Neuronal stem cell (in vitro differentiated cells): ENCODE results near the gene MGLL.

Experiments
- DNase-seq: peaks from one replicate; pipeline ENCODE4 v3.0.0-alpha.2; 2013; ENCODE audit warnings: low spot score
- H2AFZ ChIP-seq: one replicate; pipeline ENCODE4 v1.6.1; 2013; ENCODE audit warnings: mild to moderate bottlenecking, low read length, inconsistent platforms
- H2AK5ac ChIP-seq: 2 replicates; pipeline ENCODE4 v1.6.1; 2013; ENCODE audit warnings: low read depth, mild to moderate bottlenecking, inconsistent platforms, low read length, moderate library complexity, mixed read lengths
- H2BK120ac ChIP-seq: 2 replicates; pipeline ENCODE4 v1.6.1; 2013; ENCODE audit warnings: low read depth, mild to moderate bottlenecking, inconsistent platforms, low read length, moderate library complexity, mixed read lengths
- H2BK12ac ChIP-seq: one replicate; pipeline ENCODE4 v1.6.1; 2013; ENCODE audit warnings: low read length, inconsistent platforms
- H2BK15ac ChIP-seq: 2 replicates; pipeline ENCODE4 v1.6.1; 2013; ENCODE audit warnings: mild to moderate bottlenecking, low read length, inconsistent platforms, mixed read lengths
- H2BK5ac ChIP-seq: one replicate; pipeline ENCODE4 v1.6.1; 2013; ENCODE audit warnings: inconsistent platforms, mild to moderate bottlenecking, low read length, moderate library complexity
- H3K14ac ChIP-seq: one replicate; pipeline ENCODE4 v1.6.1; 2013; ENCODE audit warnings: low read length, inconsistent platforms
- H3K18ac ChIP-seq: 2 replicates; pipeline ENCODE4 v1.6.1; 2013; ENCODE audit warnings: low read length, inconsistent platforms
- H3K23ac ChIP-seq: 2 replicates; pipeline ENCODE4 v1.6.1; 2013; ENCODE audit warnings: low read depth, mild to moderate bottlenecking, mixed read lengths, low read length, inconsistent platforms; ENCODE audit not compliant: poor library complexity
- H3K27ac ChIP-seq: replicated peaks from 3 replicates; pipeline ENCODE4 v1.5.1; 2013; ENCODE audit warnings: low read length, inconsistent platforms
- H3K27me3 ChIP-seq, 3 experiments: 2 replicates each; pipeline ENCODE4 v1.6.1; 2013; ENCODE audit warnings: low read length in 3 of 3, mild to moderate bottlenecking in 2 of 3, inconsistent platforms in 1 of 3, low read depth in 1 of 3, mixed read lengths in 1 of 3, moderate library complexity in 1 of 3; ENCODE audit not compliant: control insufficient read depth in 3 of 3, insufficient read depth in 3 of 3
- H3K36me3 ChIP-seq, 2 donors: replicated peaks in 1 of 2; 2 replicates each; pipeline ENCODE4 v1.6.1; 2013; ENCODE audit warnings: low read length in 2 of 2; ENCODE audit not compliant: control insufficient read depth in 2 of 2, insufficient read depth in 2 of 2
- H3K4ac ChIP-seq: 2 replicates; pipeline ENCODE4 v1.6.1; 2013; ENCODE audit warnings: inconsistent platforms, mild to moderate bottlenecking, low read length, moderate library complexity
- H3K4me1 ChIP-seq, 2 donors: 1 replicate in 1 of 2; 2 replicates in 1 of 2; pipeline ENCODE4 v1.6.1; 2013; ENCODE audit warnings: low read length in 2 of 2, low read depth in 1 of 2; ENCODE audit not compliant: control insufficient read depth in 2 of 2, insufficient read depth in 1 of 2
- H3K4me2 ChIP-seq: one replicate; pipeline ENCODE4 v1.6.1; 2013; ENCODE audit warnings: mild to moderate bottlenecking, low read length, inconsistent platforms; ENCODE audit not compliant: insufficient read depth, poor library complexity, severe bottlenecking
- H3K4me3 ChIP-seq, 2 donors: 2 replicates each; pipeline ENCODE4 v1.5.1; 2013; ENCODE audit warnings: low read length in 2 of 2, mild to moderate bottlenecking in 2 of 2, inconsistent platforms in 1 of 2, moderate library complexity in 1 of 2
- H3K79me1 ChIP-seq: one replicate; pipeline ENCODE4 v1.6.1; 2013; ENCODE audit warnings: low read depth, mild to moderate bottlenecking, inconsistent platforms, low read length, moderate library complexity
- H3K9ac ChIP-seq: one replicate; pipeline ENCODE4 v1.6.1; 2013; ENCODE audit warnings: mild to moderate bottlenecking, low read depth, low read length, inconsistent platforms; ENCODE audit not compliant: poor library complexity
- H3K9me3 ChIP-seq, 2 donors: replicated peaks in 1 of 2; 2 replicates each; pipeline versions ENCODE3 to v1.6.1; 2013; ENCODE audit warnings: low read length in 2 of 2, mild to moderate bottlenecking in 2 of 2, inconsistent platforms in 1 of 2, low read depth in 1 of 2, mixed read lengths in 1 of 2, moderate library complexity in 1 of 2; ENCODE audit not compliant: control insufficient read depth in 2 of 2, insufficient read depth in 1 of 2
- H4K8ac ChIP-seq: one replicate; pipeline ENCODE4 v1.6.1; 2013; ENCODE audit warnings: low read depth, mild to moderate bottlenecking, inconsistent platforms, low read length, moderate library complexity
- H4K91ac ChIP-seq: one replicate; pipeline ENCODE4 v1.6.1; 2013; ENCODE audit warnings: low read length, low read depth, mild to moderate bottlenecking, inconsistent platforms; ENCODE audit not compliant: poor library complexity
- WGBS, 2 donors: extraction: QIAGEN DNeasy Blood & Tissue Kit; methylation state at CpG; one replicate each; pipeline ENCODE4 v1.1.7; 2013; ENCODE audit warnings: missing lambda C conversion rate in 2 of 2, mixed read lengths in 1 of 2; ENCODE audit not compliant: insufficient read length in 2 of 2, insufficient replicate concordance in 1 of 2; ENCODE audit errors: extremely low coverage in 2 of 2; 5-methylcytosine and 5-hydroxymethylcytosine counted together

The MGLL gene

DNA sequence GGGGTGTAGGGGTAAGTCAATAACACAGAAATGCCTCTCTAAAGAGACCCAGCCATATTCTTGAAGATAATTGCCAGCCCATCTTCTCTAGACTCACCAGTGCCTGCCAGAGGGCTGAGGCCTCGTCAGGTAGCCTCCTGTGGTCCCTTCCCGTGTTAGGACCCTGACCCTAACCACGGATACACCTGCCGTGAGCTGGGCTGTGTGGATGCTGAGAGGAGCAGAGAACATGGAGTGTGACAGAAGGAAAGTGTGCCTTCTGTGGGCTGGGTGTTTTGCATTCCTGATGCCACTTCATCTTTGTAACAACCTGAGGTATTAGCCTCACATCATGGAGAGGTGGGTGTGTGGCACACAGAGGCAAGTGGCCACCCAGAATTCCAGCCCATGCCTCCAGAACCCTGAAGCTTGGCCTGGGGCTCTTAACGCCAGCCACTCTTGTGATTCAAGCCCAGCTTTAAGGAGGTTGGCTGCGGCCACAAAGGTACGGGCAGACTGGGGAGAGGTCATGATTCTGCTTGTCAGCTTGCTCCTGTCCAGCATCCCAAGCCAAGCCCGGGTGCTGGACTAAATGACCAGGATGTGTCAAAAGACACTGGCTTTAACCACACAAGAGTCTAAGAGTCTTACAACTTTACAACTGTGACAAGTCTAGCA, 170.7 kb downstream of the MGLL start:
- H3K4me1 ChIP-seq, result peaks cover 0 to 3% of the 10 kb centered on the region in 2 donors
- H2BK15ac ChIP-seq, result no peak overlapping the region
- H3K18ac ChIP-seq, result no peak overlapping the region
- no peak overlapping the region for H4K91ac ChIP-seq
- no peaks in the 10 kb centered on the region for H3K79me1 ChIP-seq
- no peak overlapping the region for H3K27ac ChIP-seq
- WGBS, 2 donors, result no CpG with 5 or more reads among the region's 8 CpGs
- H2BK120ac ChIP-seq, result no peak overlapping the region
- no peak for DNase-seq
- H3K36me3 ChIP-seq, result peaks cover 0 to 49% of the 10 kb centered on the region in 2 donors
- H3K4me2 ChIP-seq, result no peak overlapping the region
- H3K27me3 ChIP-seq, result no peaks in the 10 kb centered on the region
- H3K4me3 ChIP-seq, result no peak overlapping the region
- no peak overlapping the region for H3K23ac ChIP-seq
- no peak overlapping the region for H2BK5ac ChIP-seq
- no peak overlapping the region for H3K9ac ChIP-seq
- no peak overlapping the region for H2AK5ac ChIP-seq
- H3K9me3 ChIP-seq, result no peaks in the 10 kb centered on the region
- no peak overlapping the region for H4K8ac ChIP-seq
- H3K14ac ChIP-seq, result no peak overlapping the region
- no peak overlapping the region for H2AFZ ChIP-seq
- H3K4ac ChIP-seq, result no peak overlapping the region
- H2BK12ac ChIP-seq, result no peak overlapping the region

DNA sequence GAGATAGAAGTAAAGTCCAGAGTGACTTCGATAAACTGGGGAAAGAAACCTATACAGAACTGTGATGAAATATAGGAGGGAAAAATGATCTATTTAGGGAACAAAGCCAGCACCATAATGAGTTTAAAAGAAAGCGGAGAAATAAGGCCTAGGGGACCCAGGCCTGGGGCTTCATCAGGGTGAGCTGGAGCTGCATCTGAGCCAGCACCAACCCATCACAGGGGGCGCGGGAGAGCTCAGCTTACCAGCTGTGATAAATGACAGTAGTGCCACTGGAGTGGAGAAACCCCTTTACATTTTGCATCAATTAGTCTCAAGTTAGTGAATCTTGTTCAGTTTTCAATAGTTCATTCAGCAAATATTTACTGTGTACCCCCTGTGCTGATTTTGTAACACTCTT, 172.1 kb downstream of the MGLL start:
- H3K14ac ChIP-seq, result no peak overlapping the region
- H2BK12ac ChIP-seq, result no peak overlapping the region
- WGBS, 2 donors, result no CpG with 5 or more reads among the region's 4 CpGs
- no peak overlapping the region for H2AFZ ChIP-seq
- H3K4me1 ChIP-seq, result peaks cover 0 to 5% of the 10 kb centered on the region in 2 donors
- DNase-seq, result no peak
- no peak overlapping the region for H3K27ac ChIP-seq
- no peak overlapping the region for H2BK15ac ChIP-seq
- no peak overlapping the region for H3K4ac ChIP-seq
- no peaks in the 10 kb centered on the region for H3K79me1 ChIP-seq
- no peak overlapping the region for H3K18ac ChIP-seq
- no peak overlapping the region for H2AK5ac ChIP-seq
- peaks cover 0 to 57% of the 10 kb centered on the region in 2 donors for H3K36me3 ChIP-seq
- no peaks in the 10 kb centered on the region for H3K27me3 ChIP-seq
- H3K4me2 ChIP-seq, result no peak overlapping the region
- no peak overlapping the region for H2BK5ac ChIP-seq
- no peak overlapping the region for H3K9ac ChIP-seq
- no peak overlapping the region for H4K8ac ChIP-seq
- H3K23ac ChIP-seq, result no peak overlapping the region
- H4K91ac ChIP-seq, result no peak overlapping the region
- H3K9me3 ChIP-seq, result no peaks in the 10 kb centered on the region
- no peak overlapping the region for H3K4me3 ChIP-seq
- no peak overlapping the region for H2BK120ac ChIP-seq

DNA sequence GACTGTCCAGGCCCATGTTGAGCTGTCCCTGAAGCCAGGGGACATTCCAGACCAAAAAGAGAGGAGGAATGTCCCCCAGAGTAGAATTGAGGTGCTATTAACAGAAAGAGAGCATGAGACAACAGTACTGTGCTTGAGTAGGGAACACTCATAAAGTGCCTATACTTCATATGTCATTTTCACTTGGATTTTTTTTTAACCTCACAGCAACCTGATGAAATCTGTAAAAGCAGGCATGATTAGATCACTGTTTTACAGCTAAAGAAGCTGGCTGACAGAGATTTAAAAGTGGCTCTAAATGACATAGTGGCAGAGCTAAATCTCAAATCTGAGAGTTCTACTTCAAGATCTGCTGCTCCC, 174.5 kb downstream of the MGLL start:
- Histone ChIP-seq H3K4ac (no peak overlapping the region), H3K27me3 (no peaks in the 10 kb centered on the region), H2AK5ac (no peak overlapping the region), H3K4me1 (peaks cover 0 to 5% of the 10 kb centered on the region in 2 donors), H2BK5ac (no peak overlapping the region), H4K91ac (no peak overlapping the region), H3K27ac (no peak overlapping the region), H3K79me1 (no peaks in the 10 kb centered on the region), H3K9me3 (no peaks in the 10 kb centered on the region), H3K36me3 (peaks cover 0 to 68% of the 10 kb centered on the region in 2 donors), H3K14ac (no peak overlapping the region), H4K8ac (no peak overlapping the region), H3K4me3 (no peak overlapping the region), H3K23ac (no peak overlapping the region), H2BK15ac (no peak overlapping the region), H2AFZ (no peak overlapping the region), H3K18ac (no peak overlapping the region), H2BK120ac (no peak overlapping the region), H3K9ac (no peak overlapping the region), H3K4me2 (no peak overlapping the region), H2BK12ac (no peak overlapping the region)
- DNase-seq, result no peak

DNA sequence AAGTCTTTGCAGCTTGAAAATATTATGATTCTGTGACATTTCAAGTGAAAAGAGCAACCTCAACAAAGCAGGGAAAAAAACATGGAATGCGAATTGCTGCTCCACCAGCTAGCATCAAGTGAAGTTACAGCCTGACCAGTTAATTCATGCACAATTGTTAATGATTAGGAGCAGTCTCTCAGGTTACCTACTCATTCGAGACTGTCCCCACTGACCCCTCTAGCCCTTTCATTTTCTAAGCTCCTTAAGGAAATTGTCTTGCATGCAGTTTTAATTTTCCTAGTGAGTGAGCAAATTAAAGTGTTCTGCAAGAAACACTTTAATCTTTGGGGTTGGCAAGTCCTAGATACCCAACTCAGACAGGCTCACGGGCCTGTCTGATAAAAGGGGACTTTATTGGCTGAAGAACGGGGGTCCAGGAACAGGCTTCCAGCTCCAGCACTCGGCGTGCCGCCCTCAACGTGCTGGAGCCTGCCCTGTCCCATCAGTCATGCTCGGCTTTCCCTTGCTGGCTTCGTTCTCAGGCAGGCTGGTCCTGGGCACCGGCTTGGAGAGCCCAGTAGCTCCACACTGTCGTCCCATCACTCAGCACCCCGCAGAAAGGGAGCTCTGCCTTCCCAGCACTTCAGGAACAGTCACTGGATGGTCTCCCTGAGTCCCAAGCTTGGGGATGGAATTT, 175.0 kb downstream of the MGLL start:
- DNase-seq, result no peak
- Histone ChIP-seq H3K27ac (no peak overlapping the region), H3K18ac (no peak overlapping the region), H4K91ac (no peak overlapping the region), H3K4me3 (no peak overlapping the region), H3K14ac (no peak overlapping the region), H2AFZ (no peak overlapping the region), H3K4ac (no peak overlapping the region), H2BK120ac (no peak overlapping the region), H3K9ac (no peak overlapping the region), H2BK5ac (no peak overlapping the region), H3K9me3 (no peaks in the 10 kb centered on the region), H3K27me3 (no peaks in the 10 kb centered on the region), H3K4me1 (peaks cover 0 to 5% of the 10 kb centered on the region in 2 donors), H3K23ac (no peak overlapping the region), H3K36me3 (peaks cover under 1 to 73% of the 10 kb centered on the region in 2 donors), H2BK15ac (no peak overlapping the region), H2AK5ac (no peak overlapping the region), H3K79me1 (no peaks in the 10 kb centered on the region), H2BK12ac (no peak overlapping the region), H3K4me2 (no peak overlapping the region), H4K8ac (no peak overlapping the region)
- WGBS, 2 donors, result no CpG with 5 or more reads among the region's 13 CpGs
